ENCODE measurements around the gene CNOT4.

The CNOT4 gene

DNA sequence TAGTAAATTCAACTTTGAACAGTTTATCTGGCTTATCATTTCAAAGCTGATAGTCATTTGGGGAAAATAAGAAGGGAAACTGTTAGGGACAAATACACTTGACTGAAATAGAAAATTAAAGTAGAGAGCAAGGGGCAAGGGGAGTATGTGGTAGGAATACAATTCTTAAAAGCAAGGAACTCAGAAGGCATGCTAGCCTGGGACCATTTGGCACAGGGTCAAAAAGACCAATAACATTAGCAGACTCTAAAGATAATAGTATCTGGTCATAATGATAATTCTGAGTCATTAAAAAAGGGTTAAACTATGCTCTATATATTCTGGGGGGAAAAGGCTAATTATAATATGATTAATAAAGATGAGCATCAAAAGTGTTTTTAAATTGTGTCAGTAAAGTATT, 112.2 kb downstream of the CNOT4 start:
- no peak for DNase-seq (ENCODE audit: low read depth in 2 of 2)

GRCh38 chr7:135392701-135393100, 117.2 kb downstream of the CNOT4 start:
- DNase-seq (ENCODE audit: low read depth in 2 of 2), result no peak

GRCh38 chr7:135391514-135391913, 118.4 kb downstream of the CNOT4 start:
- DNase-seq (ENCODE audit: low read depth in 2 of 2), result no peak

DNA sequence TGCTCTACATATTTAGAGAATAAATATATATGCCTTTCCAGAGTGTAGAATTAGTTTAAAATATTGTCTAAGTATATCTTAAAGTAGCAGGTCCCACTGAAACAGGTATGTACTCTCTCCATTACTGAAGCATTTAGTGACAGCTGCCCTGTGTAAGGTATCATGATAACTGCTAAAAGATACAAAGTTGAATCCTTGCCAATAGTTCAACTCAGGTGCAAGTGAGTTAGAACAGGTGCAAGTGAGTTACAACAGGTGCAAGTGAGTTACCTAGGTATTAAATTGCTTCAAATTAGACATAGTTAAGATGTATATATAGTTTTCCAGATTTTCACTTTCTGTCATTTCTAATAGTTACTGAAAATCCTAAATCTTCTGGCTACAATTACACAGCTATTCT, 119.1 kb downstream of the CNOT4 start:
- DNase-seq (ENCODE audit: low read depth in 2 of 2), result no peak

- no peak for DNase-seq (ENCODE audit: low read depth in 2 of 2)
Observed at GRCh38 chr7:135389971-135390370, 119.9 kb downstream of the CNOT4 start.

GRCh38 chr7:135388616-135389015, 121.3 kb downstream of the CNOT4 start:
- DNase-seq (ENCODE audit: low read depth in 2 of 2), result no peak

DNA sequence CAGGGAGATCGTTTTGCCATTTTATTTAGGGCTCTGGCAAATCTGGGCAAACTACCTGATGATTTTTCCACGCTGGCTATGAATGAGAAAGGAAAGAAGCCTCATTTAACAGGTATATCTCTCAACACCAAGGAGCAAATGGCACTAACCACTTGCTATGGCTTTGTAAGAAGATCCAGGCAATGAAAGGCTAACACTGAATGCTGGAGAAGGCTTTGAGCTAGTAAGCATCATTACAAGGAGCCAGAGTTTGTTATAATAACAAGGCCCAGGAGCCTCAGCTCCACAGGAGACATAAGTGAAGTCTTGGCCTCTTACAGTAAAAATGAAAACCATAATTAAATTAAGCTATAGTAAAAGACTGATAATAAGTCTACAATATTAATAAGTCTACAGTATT, 123.1 kb downstream of the CNOT4 start:
- DNase-seq (ENCODE audit: low read depth in 2 of 2), result no peak

DNA sequence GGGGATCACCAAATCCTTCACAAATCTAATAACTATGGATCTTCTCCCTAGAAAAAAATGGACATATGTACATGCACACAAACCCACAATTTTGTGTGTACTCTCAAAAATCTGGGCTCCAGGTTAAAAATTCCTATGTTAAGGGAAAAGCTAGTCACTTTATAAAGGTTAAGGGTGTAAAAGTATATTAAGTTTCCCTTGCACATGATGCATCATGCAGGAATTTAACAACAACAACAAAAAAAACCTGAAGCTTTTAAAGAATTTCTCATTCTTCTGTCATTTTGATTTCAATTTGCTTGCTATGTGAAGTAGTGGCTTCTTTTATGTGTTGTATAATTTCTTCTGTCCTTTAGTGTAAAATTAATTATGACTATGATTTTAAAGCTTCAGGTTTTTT, 123.7 kb downstream of the CNOT4 start:
- no peak for DNase-seq (ENCODE audit: low read depth in 2 of 2)

- DNase-seq (ENCODE audit: low read depth in 2 of 2), result no peak
Observed at GRCh38 chr7:135385209-135385608, 124.7 kb downstream of the CNOT4 start.

- no peak for DNase-seq (ENCODE audit: low read depth in 2 of 2)
Observed at GRCh38 chr7:135383525-135384175, 126.3 kb downstream of the CNOT4 start.

- DNase-seq (ENCODE audit: low read depth in 2 of 2), result no peak
Observed at GRCh38 chr7:135382173-135382572, 127.7 kb downstream of the CNOT4 start.

DNA sequence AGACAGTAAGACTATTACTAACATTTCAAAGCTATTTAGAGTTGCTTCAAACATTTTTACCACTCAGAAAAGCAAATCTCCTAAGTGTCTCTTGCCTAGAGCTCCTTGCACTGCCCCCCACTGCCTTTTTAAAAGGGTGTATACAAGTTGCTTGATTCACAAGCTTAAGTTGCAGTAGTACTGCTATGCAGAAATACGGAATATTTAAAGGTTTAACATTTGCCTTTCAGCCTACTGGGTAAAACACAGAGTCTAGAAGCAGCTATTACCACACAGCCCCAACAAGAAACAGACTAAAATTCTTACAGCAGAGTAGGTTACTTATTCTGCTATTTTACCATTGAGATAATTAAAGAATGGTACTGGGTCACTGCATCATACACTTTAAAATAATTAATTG, 128.5 kb downstream of the CNOT4 start:
- DNase-seq (ENCODE audit: low read depth in 2 of 2), result no peak

DNA sequence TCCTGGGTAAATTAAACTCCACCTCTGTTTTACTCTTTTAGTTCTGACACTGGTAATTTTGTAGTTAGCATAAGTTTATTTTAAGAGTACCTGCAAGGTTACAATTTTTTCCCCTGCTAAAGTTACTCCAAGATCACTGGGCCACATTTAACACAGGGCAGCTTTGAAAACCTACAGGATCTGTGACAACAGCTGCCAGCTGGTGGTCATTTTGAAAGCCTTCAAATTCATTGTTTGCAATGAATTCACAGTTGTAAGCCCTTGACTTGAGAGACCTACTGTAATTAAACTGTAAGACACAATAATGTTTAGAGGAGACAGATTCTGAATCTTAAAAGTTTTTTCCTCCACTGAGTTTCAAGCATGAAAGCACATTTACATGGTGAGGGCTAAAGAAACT, 129.6 kb downstream of the CNOT4 start:
- no peak for DNase-seq (ENCODE audit: low read depth in 2 of 2)

GRCh38 chr7:135377171-135377570, 132.7 kb downstream of the CNOT4 start:
- DNase-seq (ENCODE audit: low read depth in 2 of 2), result no peak

DNA sequence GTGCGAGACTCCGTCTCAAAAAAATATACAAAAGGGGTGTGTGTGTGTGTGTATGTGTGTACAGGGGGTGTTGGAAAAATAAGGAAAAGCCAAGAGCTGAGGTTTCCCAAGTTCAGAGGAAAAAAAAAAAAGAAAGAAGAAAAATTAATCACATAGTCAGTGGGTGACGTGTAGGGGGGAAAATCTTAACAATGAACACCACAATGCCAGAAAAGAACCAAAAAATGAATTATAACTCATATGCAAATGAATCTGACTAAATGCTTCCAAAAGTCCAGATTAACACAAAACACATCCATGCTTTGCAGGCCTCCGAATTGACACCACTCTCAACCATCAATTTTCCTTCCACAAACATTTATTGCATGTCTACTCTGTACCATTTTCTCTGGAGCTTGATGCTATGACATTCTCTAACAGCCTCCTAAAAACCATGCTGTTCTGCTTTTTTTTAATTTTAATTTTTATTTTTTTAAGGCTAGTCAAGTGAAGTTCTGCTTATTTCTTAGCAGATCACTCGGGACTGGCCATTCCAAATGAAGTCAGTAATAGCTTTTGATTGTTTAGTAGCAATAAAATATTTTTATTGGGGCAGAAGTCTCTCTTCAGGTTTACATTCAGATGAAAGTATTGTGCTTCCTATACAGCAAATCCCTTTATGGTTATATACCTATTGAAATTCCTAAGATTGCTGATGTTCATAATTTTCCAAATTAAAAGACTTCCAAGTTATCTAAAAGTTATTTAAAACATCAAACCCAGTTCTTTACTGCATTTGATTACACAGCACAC, 133.8 kb downstream of the CNOT4 start:
- DNase-seq (ENCODE audit: low read depth in 2 of 2), result no peak

DNA sequence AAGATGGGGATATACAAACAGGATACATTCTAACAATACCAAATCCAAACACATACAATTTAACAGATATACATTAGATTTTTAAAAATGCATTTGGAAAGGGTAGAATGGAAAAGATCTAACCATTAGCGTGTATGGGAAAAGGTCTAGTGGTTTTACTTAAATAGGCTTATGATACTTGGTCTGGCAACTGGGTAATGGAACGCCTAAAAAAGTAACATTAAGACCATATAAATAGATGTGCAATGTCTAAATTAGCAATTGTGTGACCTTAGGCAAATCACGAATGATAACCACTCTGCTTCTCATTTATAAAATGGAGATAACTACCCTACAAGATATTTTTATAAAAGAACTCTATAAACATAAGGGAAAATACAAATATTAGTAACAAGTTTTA, 135.2 kb downstream of the CNOT4 start:
- DNase-seq (ENCODE audit: low read depth in 2 of 2), result no peak

GRCh38 chr7:135372222-135372621, 137.7 kb downstream of the CNOT4 start:
- DNase-seq (ENCODE audit: low read depth in 2 of 2), result no peak

DNA sequence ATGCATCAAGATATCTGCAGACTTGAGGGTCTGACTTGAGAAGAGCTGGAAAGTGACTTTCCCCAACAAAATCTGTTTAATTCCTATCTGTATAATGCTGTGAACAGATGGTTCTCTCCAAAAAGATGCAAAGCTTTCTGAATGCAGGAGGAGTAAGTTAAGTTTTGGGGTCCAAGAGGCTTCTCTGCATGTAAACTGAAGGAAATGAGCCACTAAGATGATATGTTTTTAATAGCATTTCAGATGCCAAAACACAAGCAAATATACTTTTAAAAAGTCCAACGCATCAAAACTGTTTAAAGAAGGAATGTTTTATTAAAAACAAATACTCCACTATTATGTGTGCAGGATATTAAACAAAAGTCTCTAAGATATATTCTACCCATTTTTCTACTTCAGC, 139.2 kb downstream of the CNOT4 start:
- DNase-seq (ENCODE audit: low read depth in 2 of 2), result no peak

GRCh38 chr7:135369405-135369804, 140.5 kb downstream of the CNOT4 start:
- DNase-seq (ENCODE audit: low read depth in 2 of 2), result no peak

GRCh38 chr7:135368416-135369186, 141.3 kb downstream of the CNOT4 start:
- no peak for DNase-seq (ENCODE audit: low read depth in 2 of 2)

DNA sequence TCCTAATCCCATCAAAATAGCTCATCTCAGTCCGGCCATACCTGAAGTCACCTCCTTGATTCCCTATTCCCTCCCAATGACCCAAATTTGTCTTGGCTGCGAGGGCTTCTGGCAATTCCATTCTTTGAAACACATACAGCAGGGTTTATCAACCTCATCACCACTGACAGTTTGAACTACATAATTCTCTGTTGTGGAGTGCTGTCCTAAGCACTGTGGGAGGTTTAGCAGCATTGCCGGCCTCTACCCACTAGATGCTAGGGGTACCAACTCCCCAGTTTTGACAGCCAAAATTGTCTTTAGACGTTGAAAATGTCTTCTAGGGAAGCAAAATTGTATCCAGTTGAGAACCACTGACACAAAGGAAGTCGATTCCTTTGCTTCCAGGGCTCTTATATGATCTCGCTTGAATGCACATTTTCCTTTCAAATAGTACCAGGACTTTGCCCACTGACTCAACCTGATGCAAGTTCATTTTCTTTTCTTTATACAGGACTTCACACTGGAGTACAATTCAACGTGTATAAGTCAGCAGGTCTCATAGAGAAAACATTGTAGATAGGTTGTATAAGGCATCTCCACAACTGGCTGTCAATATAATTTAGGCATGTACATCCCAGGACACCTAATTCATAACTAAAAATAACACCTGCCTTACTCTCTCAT, 142.9 kb downstream of the CNOT4 start:
- no peak for DNase-seq (ENCODE audit: low read depth in 2 of 2)

DNA sequence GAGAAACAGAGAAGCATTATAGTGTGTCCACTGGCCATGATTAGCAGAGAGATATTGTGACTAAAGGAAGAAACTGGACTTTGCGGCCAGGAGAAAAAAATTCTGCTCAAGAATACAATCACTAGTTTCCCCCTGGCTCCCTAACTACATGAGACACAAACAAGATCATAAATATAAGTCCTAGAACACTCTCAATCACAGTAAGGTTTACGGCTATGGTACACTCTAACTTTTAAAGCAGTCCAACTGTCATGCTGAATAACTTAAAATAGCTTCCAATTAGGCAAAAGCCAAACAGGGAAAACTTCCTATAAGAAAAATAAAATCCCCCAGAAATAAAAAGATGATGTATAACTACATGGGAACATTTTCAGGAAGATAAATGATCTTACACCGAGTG, 144.2 kb downstream of the CNOT4 start:
- DNase-seq (ENCODE audit: low read depth in 2 of 2), result no peak
